Astrocyte of the cerebellum (primary cell): ENCODE data around the gene ANP32B.

Experiments used
- DNase-seq: peaks from one replicate; pipeline ENCODE4 v3.0.0-alpha.2; 2011; ENCODE audit warnings: low read depth
- H3K4me3 ChIP-seq: 2 replicates; pipeline ENCODE4 v1.5.1; 2011; ENCODE audit warnings: mild to moderate bottlenecking, low read depth, low read length, moderate library complexity
- in situ Hi-C: cut with HindIII; loops from 2 replicates; pipeline ENCODE4 v1.10.0; 2017; ENCODE audit warnings: low sequenced_read_pairs
- TF ChIP-seq, protein P1 (sequence below): IDR thresholded peaks from 2 replicates; pipeline ENCODE4 v1.5.1; 2012; ENCODE audit warnings: low read length, low read depth, moderate library complexity, mild to moderate bottlenecking; ENCODE audit errors: missing control alignments

The ANP32B gene

GRCh38 chr9:98021306-98022040 is 38.3 kb downstream of the ANP32B start:
- no peak for DNase-seq
- in situ Hi-C loops, result no loop called here
- TF ChIP-seq, protein P1, sequence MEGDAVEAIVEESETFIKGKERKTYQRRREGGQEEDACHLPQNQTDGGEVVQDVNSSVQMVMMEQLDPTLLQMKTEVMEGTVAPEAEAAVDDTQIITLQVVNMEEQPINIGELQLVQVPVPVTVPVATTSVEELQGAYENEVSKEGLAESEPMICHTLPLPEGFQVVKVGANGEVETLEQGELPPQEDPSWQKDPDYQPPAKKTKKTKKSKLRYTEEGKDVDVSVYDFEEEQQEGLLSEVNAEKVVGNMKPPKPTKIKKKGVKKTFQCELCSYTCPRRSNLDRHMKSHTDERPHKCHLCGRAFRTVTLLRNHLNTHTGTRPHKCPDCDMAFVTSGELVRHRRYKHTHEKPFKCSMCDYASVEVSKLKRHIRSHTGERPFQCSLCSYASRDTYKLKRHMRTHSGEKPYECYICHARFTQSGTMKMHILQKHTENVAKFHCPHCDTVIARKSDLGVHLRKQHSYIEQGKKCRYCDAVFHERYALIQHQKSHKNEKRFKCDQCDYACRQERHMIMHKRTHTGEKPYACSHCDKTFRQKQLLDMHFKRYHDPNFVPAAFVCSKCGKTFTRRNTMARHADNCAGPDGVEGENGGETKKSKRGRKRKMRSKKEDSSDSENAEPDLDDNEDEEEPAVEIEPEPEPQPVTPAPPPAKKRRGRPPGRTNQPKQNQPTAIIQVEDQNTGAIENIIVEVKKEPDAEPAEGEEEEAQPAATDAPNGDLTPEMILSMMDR, result no peak
- no peak overlapping the region for H3K4me3 ChIP-seq

GRCh38 chr9:98022447-98022846 is 39.3 kb downstream of the ANP32B start:
- no peak for DNase-seq
- TF ChIP-seq, protein P1, result no peak
- no peak overlapping the region for H3K4me3 ChIP-seq
- in situ Hi-C loops, result no loop called here

- TF ChIP-seq, protein P1, result no peak
- in situ Hi-C loops, result no loop called here
- no peak overlapping the region for H3K4me3 ChIP-seq
- no peak for DNase-seq
Observed at GRCh38 chr9:98024702-98025101, 41.6 kb downstream of the ANP32B start.

- in situ Hi-C loops, result no loop called here
- TF ChIP-seq, protein P1, result no peak
- H3K4me3 ChIP-seq, result no peak overlapping the region
- DNase-seq, result no peak
Observed at GRCh38 chr9:98031169-98031568, 48.0 kb downstream of the ANP32B start.

DNA sequence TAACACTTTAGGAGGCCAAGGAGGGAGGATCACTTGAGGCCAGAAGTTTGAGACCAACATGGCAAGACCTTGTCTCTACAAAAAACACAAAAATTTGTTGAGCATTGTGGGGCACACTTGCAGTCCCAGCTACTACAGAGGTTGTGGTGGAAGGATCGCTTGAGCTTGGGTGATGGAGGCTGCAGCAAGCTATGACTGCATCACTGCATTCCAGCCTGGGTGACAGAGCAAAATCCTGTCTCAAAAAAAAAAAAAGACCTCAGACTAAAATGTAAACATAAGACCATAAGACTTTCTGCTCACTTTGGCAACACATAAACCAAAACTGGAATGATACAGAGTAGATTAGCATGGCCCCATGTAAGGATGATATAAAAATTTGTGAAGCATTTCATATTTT is 48.8 kb downstream of the ANP32B start:
- no peak overlapping the region for H3K4me3 ChIP-seq
- in situ Hi-C loops, result no loop called here
- TF ChIP-seq, protein P1, result no peak
- DNase-seq, result no peak

GRCh38 chr9:98034593-98035546 is 51.7 kb downstream of the ANP32B start:
- in situ Hi-C loops, result no loop called here
- DNase-seq, result peak; percentile 51
- TF ChIP-seq, protein P1, result peak; percentile 77
- H3K4me3 ChIP-seq, result no peak overlapping the region
